Suprapubic skin (tissue), 4 donors: Measurements from ENCODE around the gene PLXNA2. TPM values are rescaled to one million over a fixed set of nuclear protein-coding genes. Genes with fewer than 3 reads are reported as not detected.

Source experiments
- DNase-seq, 2 donors: peaks; one replicate each; pipeline ENCODE4 v3.0.0-alpha.2; 2019; ENCODE audit warnings: low spot score in 2 of 2
- H3K27ac ChIP-seq: fragments of 200-600 bp; sonication (generic); one replicate; pipeline ENCODE4 v1.5.1; 2019
- H3K27me3 ChIP-seq: fragments of 200-600 bp; sonication (generic); one replicate; pipeline ENCODE4 v1.5.1; 2019
- H3K36me3 ChIP-seq: fragments of 200-600 bp; sonication (generic); one replicate; pipeline ENCODE4 v1.5.1; 2019
- H3K4me1 ChIP-seq: fragments of 200-600 bp; sonication (generic); one replicate; pipeline ENCODE4 v1.5.1; 2019
- H3K4me3 ChIP-seq: fragments of 200-600 bp; sonication (generic); one replicate; pipeline ENCODE4 v1.5.1; 2019; ENCODE audit warnings: mild to moderate bottlenecking
- H3K9me3 ChIP-seq: fragments of 200-600 bp; sonication (generic); one replicate; pipeline ENCODE4 v1.5.1; 2019
- EP300 ChIP-seq: sonication (generic); formaldehyde crosslinking; IDR thresholded peaks from one replicate; pipeline ENCODE4 v1.6.1; 2017; ENCODE audit warnings: antibody characterized with exemption
- POLR2A ChIP-seq, 2 donors: fragments of 450-650 bp; IDR thresholded peaks; one replicate each; pipeline ENCODE4 v1.6.1; 2017; ENCODE audit warnings: antibody characterized with exemption in 2 of 2, mild to moderate bottlenecking in 2 of 2, moderate library complexity in 2 of 2
- POLR2AphosphoS5 ChIP-seq, 3 donors: sonication (generic); formaldehyde crosslinking; IDR thresholded peaks; one replicate each; pipeline ENCODE4 v1.6.1; 2017; ENCODE audit warnings: antibody characterized with exemption in 3 of 3
- WGBS: methylation state at CpG from one replicate; pipeline ENCODE4 v1.1.5; 2018; 5-methylcytosine and 5-hydroxymethylcytosine counted together
- total RNA-seq, 4 donors: library from RNA; depleted of rRNA; stranded (reverse); fragments of >200 nt; gene quantifications; one replicate each; pipeline ENCODE4 v1.1.0, GENCODE V29; 2016
- TF ChIP-seq, protein P1 (sequence below), 2 donors: fragments of 200-600 bp in 1 of 2; fragments of 450-650 bp in 1 of 2; sonication (generic) in 1 of 2; IDR thresholded peaks; one replicate each; pipeline ENCODE4 v1.5.1; 2016 to 2019; ENCODE audit warnings: antibody characterized with exemption in 2 of 2, mild to moderate bottlenecking in 1 of 2, moderate library complexity in 1 of 2

Gene PLXNA2
- total RNA-seq, 4 donors from 2014 or later = 35.3 to 53.9 (median 45.7) TPM

DNA sequence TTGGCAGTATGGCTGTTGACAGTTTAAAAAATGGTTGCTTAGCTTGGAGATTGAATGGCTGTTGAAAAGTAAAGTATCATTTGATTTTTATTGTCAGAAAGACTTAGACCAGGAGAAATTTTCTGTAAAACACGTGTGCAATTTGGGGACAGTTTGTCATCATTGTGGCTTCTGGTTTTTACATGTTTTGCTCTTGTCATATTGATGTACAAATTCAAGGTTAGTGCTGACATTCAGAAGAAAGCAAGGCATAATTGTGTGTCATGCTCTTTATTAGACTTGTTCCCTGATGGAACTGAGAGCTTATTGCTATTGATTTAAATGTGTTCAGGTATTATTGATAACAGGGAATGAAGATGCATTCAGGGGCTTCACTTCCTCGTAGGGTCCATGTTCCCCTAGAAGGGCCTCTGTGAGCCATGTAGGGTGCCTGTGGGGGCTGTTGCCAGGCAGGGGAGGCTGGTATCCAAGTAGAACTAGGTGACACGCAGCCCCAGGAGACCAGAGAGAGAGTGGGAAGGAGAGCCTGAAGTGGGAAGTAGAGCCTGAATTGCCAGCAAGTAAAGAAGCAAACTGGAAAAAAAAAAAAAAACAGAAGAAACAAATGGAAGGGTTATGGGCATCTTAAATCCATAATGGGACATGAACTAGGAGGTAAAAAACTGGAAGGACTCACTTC lies 32.7 kb upstream of the PLXNA2 start:
- 85% methylated on average over 3 of the region's 3 CpGs for WGBS
- Histone ChIP-seq H3K4me3 (no peak overlapping the region), H3K9me3 (no peaks in the 10 kb centered on the region), H3K4me1 (no peaks in the 10 kb centered on the region), H3K27me3 (peaks cover 17% of the 10 kb centered on the region), H3K36me3 (no peaks in the 10 kb centered on the region), H3K27ac (no peak overlapping the region)
- TF ChIP-seq EP300 = no peak
- TF ChIP-seq, protein P1, sequence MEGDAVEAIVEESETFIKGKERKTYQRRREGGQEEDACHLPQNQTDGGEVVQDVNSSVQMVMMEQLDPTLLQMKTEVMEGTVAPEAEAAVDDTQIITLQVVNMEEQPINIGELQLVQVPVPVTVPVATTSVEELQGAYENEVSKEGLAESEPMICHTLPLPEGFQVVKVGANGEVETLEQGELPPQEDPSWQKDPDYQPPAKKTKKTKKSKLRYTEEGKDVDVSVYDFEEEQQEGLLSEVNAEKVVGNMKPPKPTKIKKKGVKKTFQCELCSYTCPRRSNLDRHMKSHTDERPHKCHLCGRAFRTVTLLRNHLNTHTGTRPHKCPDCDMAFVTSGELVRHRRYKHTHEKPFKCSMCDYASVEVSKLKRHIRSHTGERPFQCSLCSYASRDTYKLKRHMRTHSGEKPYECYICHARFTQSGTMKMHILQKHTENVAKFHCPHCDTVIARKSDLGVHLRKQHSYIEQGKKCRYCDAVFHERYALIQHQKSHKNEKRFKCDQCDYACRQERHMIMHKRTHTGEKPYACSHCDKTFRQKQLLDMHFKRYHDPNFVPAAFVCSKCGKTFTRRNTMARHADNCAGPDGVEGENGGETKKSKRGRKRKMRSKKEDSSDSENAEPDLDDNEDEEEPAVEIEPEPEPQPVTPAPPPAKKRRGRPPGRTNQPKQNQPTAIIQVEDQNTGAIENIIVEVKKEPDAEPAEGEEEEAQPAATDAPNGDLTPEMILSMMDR (IDR thresholded peaks at IDR 0.05) = no peak
- no peak for TF ChIP-seq POLR2AphosphoS5 (IDR thresholded peaks at IDR 0.05)
- no peak for TF ChIP-seq POLR2A (IDR thresholded peaks at IDR 0.05)
- DNase-seq = no peak

DNA sequence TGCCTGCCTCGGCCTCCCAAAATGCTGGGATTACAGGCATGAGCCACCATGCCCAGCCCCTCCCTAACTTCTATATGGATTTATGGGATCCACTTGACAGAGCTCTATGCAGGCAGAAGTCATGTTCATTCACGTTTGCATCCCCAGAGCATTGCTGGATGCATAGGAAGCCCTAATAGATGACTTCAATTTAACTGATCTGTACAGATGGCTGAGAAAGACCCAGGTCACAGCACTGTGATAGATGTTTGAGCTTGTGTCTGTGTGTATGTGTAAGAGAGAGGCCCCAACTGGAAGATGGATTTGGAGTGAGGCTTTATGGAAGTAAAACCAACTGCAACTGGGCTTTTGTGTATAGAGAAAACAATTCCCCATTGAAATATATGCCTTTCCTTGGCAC lies 30.9 kb upstream of the PLXNA2 start:
- H3K9me3 ChIP-seq = no peaks in the 10 kb centered on the region
- H3K27me3 ChIP-seq = peaks cover 8% of the 10 kb centered on the region
- TF ChIP-seq, protein P1 (IDR thresholded peaks at IDR 0.05) = no peak
- TF ChIP-seq POLR2AphosphoS5 (IDR thresholded peaks at IDR 0.05) (no peak), EP300 (no peak), POLR2A (IDR thresholded peaks at IDR 0.05) (no peak)
- no peaks in the 10 kb centered on the region for H3K36me3 ChIP-seq
- H3K4me3 ChIP-seq = no peak overlapping the region
- H3K27ac ChIP-seq = no peak overlapping the region
- WGBS = 67% methylated on average over 2 of the region's 2 CpGs
- DNase-seq = no peak
- no peaks in the 10 kb centered on the region for H3K4me1 ChIP-seq

DNA sequence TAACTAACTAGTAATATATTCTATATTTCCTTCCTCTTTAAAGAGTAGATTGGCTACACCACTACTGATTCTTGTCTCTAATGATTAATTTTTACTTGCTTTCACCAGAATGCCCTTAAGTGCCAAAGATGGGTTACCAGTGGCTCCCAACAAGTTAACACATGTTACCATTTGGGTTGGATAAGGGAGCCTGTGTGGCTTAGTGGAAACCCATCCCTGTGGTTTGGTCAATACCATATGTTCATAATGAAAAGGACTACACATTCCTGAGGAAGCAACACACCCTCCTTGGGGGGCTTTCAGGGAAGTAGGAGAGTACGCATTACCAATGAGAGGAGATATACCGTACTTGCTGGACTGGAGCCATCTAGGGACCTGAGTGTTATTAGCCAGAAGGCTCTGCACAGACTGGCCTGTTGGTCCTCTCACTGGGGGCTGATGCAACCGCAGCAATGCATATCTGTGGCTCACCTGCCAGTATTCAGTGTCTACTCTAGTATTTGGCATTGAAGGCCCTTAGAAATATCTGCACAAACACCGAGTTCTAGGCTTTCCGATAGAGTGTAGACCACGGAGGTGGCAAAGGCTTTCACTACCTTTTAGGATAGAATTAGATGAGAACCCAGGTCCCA lies 29.3 kb upstream of the PLXNA2 start:
- no peak for DNase-seq
- H3K4me3 ChIP-seq = no peak overlapping the region
- H3K36me3 ChIP-seq = no peaks in the 10 kb centered on the region
- H3K9me3 ChIP-seq = no peaks in the 10 kb centered on the region
- peaks cover 20% of the 10 kb centered on the region for H3K27me3 ChIP-seq
- no peak overlapping the region for H3K27ac ChIP-seq
- 95% methylated on average over 6 of the region's 6 CpGs for whole genome bisulfite sequencing
- H3K4me1 ChIP-seq = peaks cover 7% of the 10 kb centered on the region
- no peak for TF ChIP-seq EP300
- TF ChIP-seq POLR2AphosphoS5 (IDR thresholded peaks at IDR 0.05) = no peak
- TF ChIP-seq POLR2A (IDR thresholded peaks at IDR 0.05) = no peak
- TF ChIP-seq, protein P1 (IDR thresholded peaks at IDR 0.05) = no peak

DNA sequence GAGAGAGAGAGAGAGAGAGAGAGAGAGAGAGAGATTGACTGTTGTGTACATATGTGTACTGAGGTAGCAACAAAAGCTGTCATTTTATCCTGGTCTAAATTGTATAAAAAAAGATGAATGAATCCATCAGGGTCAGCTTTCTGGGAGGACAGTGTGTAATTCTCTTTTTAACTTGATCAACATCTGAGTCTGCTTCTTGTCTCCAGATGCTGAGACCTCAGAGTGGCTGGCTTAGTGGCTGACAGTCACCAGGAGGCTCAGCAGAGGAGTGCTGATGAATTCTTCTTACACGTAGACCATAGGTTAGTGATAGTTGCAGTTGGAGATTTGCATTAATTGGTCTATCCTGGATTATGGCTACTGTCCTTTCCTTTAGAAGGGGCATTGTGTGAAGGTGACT lies 28.5 kb upstream of the PLXNA2 start:
- Histone ChIP-seq H3K27ac (no peak overlapping the region), H3K4me3 (no peak overlapping the region), H3K9me3 (no peaks in the 10 kb centered on the region), H3K4me1 (peaks cover 7% of the 10 kb centered on the region), H3K27me3 (peaks cover 21% of the 10 kb centered on the region), H3K36me3 (no peaks in the 10 kb centered on the region)
- WGBS = 95% methylated on average over 1 of the region's 1 CpG
- TF ChIP-seq, protein P1 (IDR thresholded peaks at IDR 0.05) = no peak
- TF ChIP-seq EP300 (no peak), POLR2A (IDR thresholded peaks at IDR 0.05) (no peak), POLR2AphosphoS5 (IDR thresholded peaks at IDR 0.05) (no peak)
- DNase-seq = no peak

DNA sequence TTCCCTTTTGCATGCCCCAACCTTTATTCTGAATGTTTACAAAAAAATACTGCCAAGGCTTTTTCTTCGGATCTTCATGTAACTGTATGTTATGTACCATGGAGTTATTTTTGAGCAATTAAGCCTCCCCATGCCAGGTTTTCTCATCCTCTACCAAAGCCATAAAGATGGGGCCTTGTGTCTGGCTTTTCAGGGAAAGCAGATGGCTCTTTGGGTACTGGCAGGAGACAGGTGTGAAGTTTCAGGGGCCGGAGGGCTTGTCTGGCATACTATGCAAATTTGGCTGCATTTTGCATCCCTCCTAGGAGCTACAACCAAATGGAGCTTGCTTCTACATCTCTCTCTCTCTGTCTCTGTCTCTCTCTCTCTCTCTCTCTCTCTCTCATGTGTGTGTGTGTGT lies 28.1 kb upstream of the PLXNA2 start:
- no peak overlapping the region for H3K4me3 ChIP-seq
- peaks cover 7% of the 10 kb centered on the region for H3K4me1 ChIP-seq
- H3K27ac ChIP-seq = no peak overlapping the region
- no peaks in the 10 kb centered on the region for H3K9me3 ChIP-seq
- H3K27me3 ChIP-seq = peaks cover 21% of the 10 kb centered on the region
- no peak for DNase-seq
- TF ChIP-seq POLR2AphosphoS5 (IDR thresholded peaks at IDR 0.05) = no peak
- TF ChIP-seq, protein P1 (IDR thresholded peaks at IDR 0.05) = no peak
- no peak for TF ChIP-seq POLR2A (IDR thresholded peaks at IDR 0.05)
- no peak for TF ChIP-seq EP300
- 64% methylated on average over 2 of the region's 2 CpGs for WGBS
- H3K36me3 ChIP-seq = no peaks in the 10 kb centered on the region
